NB4 (cell line): ENCODE measurements around the gene CACNA1A.

ENCODE experiments used
- DNase-seq: peaks from one replicate; pipeline ENCODE4 v3.0.0; 2010; ENCODE audit warnings: low read depth
- H3K4me3 ChIP-seq: one replicate; pipeline ENCODE4 v1.5.1; 2011; ENCODE audit warnings: mild to moderate bottlenecking, low read depth, low read length, moderate library complexity
- MYC ChIP-seq: IDR thresholded peaks from 2 replicates; pipeline ENCODE4 v1.6.1; 2011; ENCODE audit warnings: low read depth, low read length
- POLR2A ChIP-seq: IDR thresholded peaks from 2 replicates; pipeline ENCODE4 v1.6.1; 2011; ENCODE audit warnings: mild to moderate bottlenecking; ENCODE audit not compliant: insufficient read length; ENCODE audit errors: extremely low read depth
- TF ChIP-seq, protein P1 (sequence below): IDR thresholded peaks from one replicate; pipeline ENCODE4 v1.5.1; 2012; ENCODE audit warnings: low read depth, low read length
- TF ChIP-seq, protein P2 (sequence below): IDR thresholded peaks from 2 replicates; pipeline ENCODE4 v1.6.1; 2011; ENCODE audit warnings: low read depth, low read length

The CACNA1A gene

DNA sequence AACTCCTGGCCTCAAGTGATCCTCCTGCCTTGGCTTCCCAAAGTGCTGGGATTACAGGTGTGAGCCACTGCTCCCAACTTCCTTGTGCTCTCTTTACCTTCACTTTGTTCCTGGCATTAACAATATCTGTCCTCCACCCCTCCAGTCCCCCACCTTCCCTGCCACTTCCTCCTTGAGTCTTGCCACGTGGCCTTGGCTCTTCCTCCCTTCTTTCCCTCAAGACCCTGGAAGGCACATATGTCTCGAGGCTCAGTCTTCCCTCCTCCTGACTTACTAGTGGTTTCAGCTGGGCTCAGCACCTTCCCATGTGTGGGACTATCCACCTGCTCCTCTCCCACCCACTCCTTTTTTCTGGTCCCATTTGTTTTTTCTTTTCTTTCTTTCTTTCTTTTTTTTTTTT is 285.4 kb downstream of the CACNA1A start:
- DNase-seq = peak; percentile 36
- no peak for TF ChIP-seq POLR2A
- TF ChIP-seq, protein P1, sequence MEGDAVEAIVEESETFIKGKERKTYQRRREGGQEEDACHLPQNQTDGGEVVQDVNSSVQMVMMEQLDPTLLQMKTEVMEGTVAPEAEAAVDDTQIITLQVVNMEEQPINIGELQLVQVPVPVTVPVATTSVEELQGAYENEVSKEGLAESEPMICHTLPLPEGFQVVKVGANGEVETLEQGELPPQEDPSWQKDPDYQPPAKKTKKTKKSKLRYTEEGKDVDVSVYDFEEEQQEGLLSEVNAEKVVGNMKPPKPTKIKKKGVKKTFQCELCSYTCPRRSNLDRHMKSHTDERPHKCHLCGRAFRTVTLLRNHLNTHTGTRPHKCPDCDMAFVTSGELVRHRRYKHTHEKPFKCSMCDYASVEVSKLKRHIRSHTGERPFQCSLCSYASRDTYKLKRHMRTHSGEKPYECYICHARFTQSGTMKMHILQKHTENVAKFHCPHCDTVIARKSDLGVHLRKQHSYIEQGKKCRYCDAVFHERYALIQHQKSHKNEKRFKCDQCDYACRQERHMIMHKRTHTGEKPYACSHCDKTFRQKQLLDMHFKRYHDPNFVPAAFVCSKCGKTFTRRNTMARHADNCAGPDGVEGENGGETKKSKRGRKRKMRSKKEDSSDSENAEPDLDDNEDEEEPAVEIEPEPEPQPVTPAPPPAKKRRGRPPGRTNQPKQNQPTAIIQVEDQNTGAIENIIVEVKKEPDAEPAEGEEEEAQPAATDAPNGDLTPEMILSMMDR = no peak
- TF ChIP-seq, protein P2, sequence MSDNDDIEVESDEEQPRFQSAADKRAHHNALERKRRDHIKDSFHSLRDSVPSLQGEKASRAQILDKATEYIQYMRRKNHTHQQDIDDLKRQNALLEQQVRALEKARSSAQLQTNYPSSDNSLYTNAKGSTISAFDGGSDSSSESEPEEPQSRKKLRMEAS = peak; percentile 76
- no peak for TF ChIP-seq MYC
- H3K4me3 ChIP-seq = no peak overlapping the region

DNA sequence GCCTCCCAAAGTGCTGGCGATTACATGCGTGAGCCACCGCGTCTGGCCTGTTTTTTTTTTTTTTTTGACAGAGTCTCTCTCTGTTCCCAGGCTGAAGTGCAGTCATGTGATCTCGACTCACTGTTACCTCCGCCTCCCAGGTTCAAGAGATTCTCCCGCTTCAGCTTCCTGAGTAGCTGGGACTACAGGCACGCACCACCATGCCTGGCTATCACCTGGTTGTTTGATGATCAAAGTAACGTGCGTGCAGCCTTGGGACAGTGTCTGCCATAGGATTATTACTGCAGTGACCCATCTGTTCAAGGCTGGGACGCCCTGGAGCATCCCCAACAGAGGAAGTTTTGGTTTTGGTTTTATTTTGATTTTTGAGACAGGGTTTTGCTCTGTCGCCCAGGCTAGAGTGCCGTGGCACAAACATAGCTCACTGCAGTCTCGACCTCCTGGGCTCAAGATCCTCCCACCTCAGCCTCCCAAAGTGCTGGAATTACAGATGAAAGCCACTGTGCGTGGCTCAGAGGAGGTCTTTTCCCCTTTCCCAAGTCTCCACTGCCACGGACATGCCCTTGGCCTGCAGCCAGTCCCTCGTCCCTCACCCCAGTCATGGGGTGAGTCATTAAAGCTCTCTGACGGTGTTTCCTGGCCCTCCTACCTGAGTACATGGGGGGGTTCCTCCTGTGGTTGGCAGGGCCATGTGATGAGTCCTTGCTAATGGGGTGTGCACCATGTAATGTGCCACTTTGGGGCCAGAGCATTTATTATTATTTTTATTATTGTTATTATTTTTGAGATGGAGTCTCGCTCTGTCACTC is 290.5 kb downstream of the CACNA1A start:
- no peak for DNase-seq
- TF ChIP-seq POLR2A (no peak), MYC (no peak)
- TF ChIP-seq, protein P2 = no peak
- TF ChIP-seq, protein P1 = no peak
- no peak overlapping the region for H3K4me3 ChIP-seq

GRCh38 chr19:13214036-13214730 is 292.1 kb downstream of the CACNA1A start:
- TF ChIP-seq, protein P1 = no peak
- TF ChIP-seq MYC = no peak
- no peak for TF ChIP-seq POLR2A
- TF ChIP-seq, protein P2 = no peak
- no peak for DNase-seq
- no peak overlapping the region for H3K4me3 ChIP-seq

DNA sequence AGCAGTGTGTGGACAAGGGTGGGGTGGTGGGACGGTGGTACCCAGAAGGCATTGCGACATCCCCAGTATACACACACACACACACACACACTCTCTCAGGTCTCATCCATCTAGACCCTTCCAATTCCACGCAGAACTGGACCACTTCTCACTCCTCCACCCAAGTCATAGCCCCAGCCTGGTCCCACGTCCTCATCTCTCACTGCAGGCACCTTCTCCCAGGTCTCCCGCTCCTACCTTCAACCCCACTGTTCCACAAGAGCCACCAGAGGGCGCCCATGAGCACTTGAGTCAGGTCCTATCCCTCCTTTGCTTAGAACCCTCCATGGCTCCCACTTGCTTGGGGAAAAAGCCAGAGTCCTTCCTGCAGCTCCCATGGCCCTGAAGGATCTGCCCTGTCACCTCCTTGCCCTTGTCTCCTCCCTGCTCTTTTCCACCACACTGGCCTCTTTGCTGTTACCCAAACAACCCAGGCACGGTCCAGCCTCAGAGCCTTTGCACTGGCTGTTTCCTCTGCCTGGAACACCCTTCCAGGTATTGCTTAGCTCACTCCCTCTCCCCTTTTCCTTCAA is 293.4 kb downstream of the CACNA1A start:
- TF ChIP-seq, protein P1 = peak; percentile 81
- no peak for TF ChIP-seq POLR2A
- peak; percentile 76 for DNase-seq
- H3K4me3 ChIP-seq = no peak overlapping the region

- H3K4me3 ChIP-seq = no peak overlapping the region
- TF ChIP-seq MYC (no peak), POLR2A (no peak)
- TF ChIP-seq, protein P1 = no peak
- TF ChIP-seq, protein P2 = no peak
- DNase-seq = no peak
Measured at GRCh38 chr19:13211426-13212308, 294.6 kb downstream of the CACNA1A start.
